NCI-H345 treated with DMSO at 0.1 percent for 48 hours (cell line): Measurements from ENCODE around the gene TEAD1.

ENCODE experiments used
- DNase-seq: peaks from one replicate; lab custom pipeline; 2025; ENCODE audit not compliant: unreplicated experiment; lab: John Stamatoyannopoulos, UW

Gene TEAD1

GRCh38 chr11:12925520-12925919 is 251.3 kb downstream of the TEAD1 start:
- no peak for DNase-seq

GRCh38 chr11:12927221-12927620 is 253.0 kb downstream of the TEAD1 start:
- DNase-seq: no peak

GRCh38 chr11:12927886-12928285 is 253.7 kb downstream of the TEAD1 start:
- DNase-seq: no peak

GRCh38 chr11:12930850-12931249 is 256.6 kb downstream of the TEAD1 start:
- DNase-seq: no peak

- no peak for DNase-seq
These were observed 258.3 kb downstream of the TEAD1 start for GRCh38 chr11:12932485-12932884.

GRCh38 chr11:12936200-12936599 is 262.0 kb downstream of the TEAD1 start:
- no peak for DNase-seq

- no peak for DNase-seq
These were observed 264.5 kb downstream of the TEAD1 start for GRCh38 chr11:12938590-12939247.

GRCh38 chr11:12941671-12942070 is 267.4 kb downstream of the TEAD1 start:
- no peak for DNase-seq

GRCh38 chr11:12942157-12942556 is 267.9 kb downstream of the TEAD1 start:
- DNase-seq: no peak

GRCh38 chr11:12943311-12943710 is 269.1 kb downstream of the TEAD1 start:
- DNase-seq: no peak

GRCh38 chr11:12944889-12945288 is 270.7 kb downstream of the TEAD1 start:
- DNase-seq: peak; percentile 34

- DNase-seq: no peak
These were observed 275.2 kb downstream of the TEAD1 start for GRCh38 chr11:12949453-12949852.

- DNase-seq: no peak
These were observed 276.4 kb downstream of the TEAD1 start for GRCh38 chr11:12950670-12951069.

- no peak for DNase-seq
These were observed 277.2 kb downstream of the TEAD1 start for GRCh38 chr11:12951376-12951775.

- DNase-seq: no peak
These were observed 277.9 kb downstream of the TEAD1 start for GRCh38 chr11:12952094-12952493.

GRCh38 chr11:12958986-12959385 is 284.8 kb downstream of the TEAD1 start:
- no peak for DNase-seq

- no peak for DNase-seq
These were observed 287.4 kb downstream of the TEAD1 start for GRCh38 chr11:12961615-12962014.

GRCh38 chr11:12962306-12962705 is 288.1 kb downstream of the TEAD1 start:
- no peak for DNase-seq

GRCh38 chr11:12963051-12963450 is 288.8 kb downstream of the TEAD1 start:
- DNase-seq: no peak

- peak; percentile 18 for DNase-seq
These were observed 289.7 kb downstream of the TEAD1 start for GRCh38 chr11:12963792-12964536.

- no peak for DNase-seq
These were observed 290.4 kb downstream of the TEAD1 start for GRCh38 chr11:12964650-12965049.

GRCh38 chr11:12966002-12966401 is 291.8 kb downstream of the TEAD1 start:
- no peak for DNase-seq

- no peak for DNase-seq
These were observed 293.9 kb downstream of the TEAD1 start for GRCh38 chr11:12968101-12968500.
